ENCODE measurements around the gene OR51E1. TPM values are rescaled to one million over a fixed set of nuclear protein-coding genes. Genes with fewer than 3 reads are reported as not detected.

OR51E1 gene
- total RNA-seq, 1 donor from 2014 or later: 0.14 TPM

DNA sequence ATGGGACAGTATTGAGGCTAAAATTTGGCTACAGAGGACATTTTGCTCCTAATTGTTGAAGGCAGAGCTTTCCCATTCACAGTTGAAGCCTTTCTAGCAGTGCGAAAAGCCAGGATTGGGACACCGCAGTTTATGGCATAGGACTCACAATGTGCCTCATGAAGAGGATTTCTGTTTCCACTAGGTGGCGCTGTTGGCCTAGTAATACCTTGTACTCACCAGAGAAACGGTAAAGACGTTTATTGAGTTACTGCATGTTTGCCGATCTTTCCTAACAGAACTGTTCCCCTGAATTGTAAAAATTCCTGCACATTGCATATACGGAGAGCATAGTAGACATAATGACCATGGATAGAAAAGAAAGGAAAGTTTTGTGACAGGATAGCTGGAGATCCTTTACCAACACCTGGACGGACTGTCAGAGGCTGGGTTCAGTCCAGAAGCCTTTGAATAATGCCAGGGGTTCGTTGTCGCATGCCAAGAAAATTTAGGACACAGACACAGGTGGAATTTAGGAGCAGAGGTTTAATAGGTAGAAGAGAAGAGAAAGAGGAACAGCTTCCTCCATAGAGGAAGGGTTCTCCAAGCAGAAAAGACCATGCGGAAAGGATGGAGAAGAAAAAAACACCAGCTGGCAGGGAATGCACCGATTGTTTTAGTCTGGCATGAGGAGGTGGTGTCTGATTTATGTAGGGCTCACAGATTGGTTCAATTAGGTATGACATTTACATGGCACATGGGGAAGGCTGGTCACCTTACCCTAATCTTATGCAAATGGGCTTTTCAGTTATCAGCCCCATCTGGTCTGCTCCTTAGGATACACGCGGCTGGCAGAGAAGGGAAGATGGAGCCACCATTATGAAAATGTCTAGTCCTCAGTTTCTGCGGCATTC is 17.3 kb upstream of the OR51E1 start:
- Mint-ChIP-seq H3K36me3 (ENCODE audit: insufficient read depth) (no peaks in the 10 kb centered on the region), H3K4me1 (ENCODE audit: low read depth) (peaks cover 3% of the 10 kb centered on the region), H3K27me3 (peaks cover 5% of the 10 kb centered on the region), H3K4me3 (ENCODE audit: low read depth) (no peak overlapping the region), H3K27ac (no peak overlapping the region), H3K9me3 (ENCODE audit: low read depth) (no peaks in the 10 kb centered on the region)
- DNase-seq (ENCODE audit: low spot score, unreplicated experiment): peak; percentile 68
- TF ChIP-seq, protein P1, sequence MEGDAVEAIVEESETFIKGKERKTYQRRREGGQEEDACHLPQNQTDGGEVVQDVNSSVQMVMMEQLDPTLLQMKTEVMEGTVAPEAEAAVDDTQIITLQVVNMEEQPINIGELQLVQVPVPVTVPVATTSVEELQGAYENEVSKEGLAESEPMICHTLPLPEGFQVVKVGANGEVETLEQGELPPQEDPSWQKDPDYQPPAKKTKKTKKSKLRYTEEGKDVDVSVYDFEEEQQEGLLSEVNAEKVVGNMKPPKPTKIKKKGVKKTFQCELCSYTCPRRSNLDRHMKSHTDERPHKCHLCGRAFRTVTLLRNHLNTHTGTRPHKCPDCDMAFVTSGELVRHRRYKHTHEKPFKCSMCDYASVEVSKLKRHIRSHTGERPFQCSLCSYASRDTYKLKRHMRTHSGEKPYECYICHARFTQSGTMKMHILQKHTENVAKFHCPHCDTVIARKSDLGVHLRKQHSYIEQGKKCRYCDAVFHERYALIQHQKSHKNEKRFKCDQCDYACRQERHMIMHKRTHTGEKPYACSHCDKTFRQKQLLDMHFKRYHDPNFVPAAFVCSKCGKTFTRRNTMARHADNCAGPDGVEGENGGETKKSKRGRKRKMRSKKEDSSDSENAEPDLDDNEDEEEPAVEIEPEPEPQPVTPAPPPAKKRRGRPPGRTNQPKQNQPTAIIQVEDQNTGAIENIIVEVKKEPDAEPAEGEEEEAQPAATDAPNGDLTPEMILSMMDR (IDR thresholded peaks at IDR 0.05; ENCODE audit: unreplicated experiment): peak; percentile 81

DNA sequence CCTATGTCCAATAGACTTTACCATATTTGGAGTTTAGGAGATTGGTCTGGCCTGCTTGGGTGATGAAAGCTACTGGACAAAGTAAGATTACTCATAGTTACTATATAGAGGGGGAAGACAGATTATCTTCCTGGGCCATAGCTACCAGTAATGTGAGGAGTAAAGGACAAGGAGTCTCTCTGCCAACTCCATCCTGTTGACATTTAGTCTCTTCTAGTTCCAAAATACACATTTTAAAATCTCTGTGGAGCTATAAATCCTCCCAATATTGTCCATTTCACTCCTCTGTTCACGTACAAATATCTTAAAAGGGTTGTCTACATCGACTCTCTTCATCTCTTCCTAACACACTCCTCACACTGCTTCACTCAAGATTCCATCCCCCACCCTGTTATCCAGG is 7.6 kb upstream of the OR51E1 start:
- Mint-ChIP-seq H3K27me3 (peaks cover 4% of the 10 kb centered on the region), H3K36me3 (ENCODE audit: insufficient read depth) (no peaks in the 10 kb centered on the region), H3K4me3 (ENCODE audit: low read depth) (no peak overlapping the region), H3K27ac (no peak overlapping the region), H3K4me1 (ENCODE audit: low read depth) (no peaks in the 10 kb centered on the region), H3K9me3 (ENCODE audit: low read depth) (no peaks in the 10 kb centered on the region)
- no peak for DNase-seq (ENCODE audit: low spot score, unreplicated experiment)
- TF ChIP-seq, protein P1 (IDR thresholded peaks at IDR 0.05; ENCODE audit: unreplicated experiment): no peak

DNA sequence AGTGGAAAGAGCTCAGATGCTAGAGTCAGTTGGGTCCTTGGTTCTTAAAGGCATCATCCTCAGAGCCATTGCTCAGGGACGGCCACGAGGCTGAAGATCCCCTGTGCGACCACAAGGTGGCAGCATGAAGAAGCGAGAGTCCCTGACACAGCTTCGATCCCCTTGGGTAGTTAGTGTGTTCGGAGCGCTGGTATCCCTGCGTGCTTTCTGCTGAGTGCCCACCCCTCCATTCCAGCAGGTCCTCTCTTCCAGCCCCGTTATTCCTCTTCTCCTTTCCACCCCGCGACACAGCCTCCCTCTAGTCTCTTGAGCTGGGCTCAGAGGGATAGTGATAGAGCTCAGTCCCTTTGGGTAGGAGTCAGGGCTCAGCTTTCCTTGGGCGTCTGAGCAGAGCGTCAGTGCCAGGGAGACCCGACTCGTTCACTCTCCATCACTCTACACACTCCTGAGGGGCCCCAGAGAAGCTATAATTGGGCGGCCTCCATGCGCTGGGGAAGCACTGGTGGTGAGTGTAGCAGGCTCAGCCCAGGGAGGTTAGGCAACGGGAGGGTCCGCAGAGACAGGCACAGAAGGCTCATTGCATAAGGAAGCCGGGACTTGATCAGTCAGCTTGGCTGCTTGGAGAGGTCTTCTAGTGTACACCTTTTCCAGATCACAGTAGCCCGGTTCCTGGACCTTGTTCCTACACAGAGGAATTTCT is 6.7 kb upstream of the OR51E1 start, which contains the start of gene OR51D1:
Gene OR51D1 (plus strand): TSS at position 516 of the 700 bp plus-strand sequence. CDS start 2,314 bp downstream, outside the sequence.
- peak; percentile 67 for DNase-seq (ENCODE audit: low spot score, unreplicated experiment)
- Mint-ChIP-seq H3K4me3 (ENCODE audit: low read depth) (no peak within 1 kb of the TSS), H3K27me3 (peaks cover 4% of the 10 kb centered on the region), H3K27ac (no peak within 1 kb of the TSS), H3K4me1 (ENCODE audit: low read depth) (no peaks in the 10 kb centered on the region), H3K36me3 (ENCODE audit: insufficient read depth) (no peaks in the 10 kb centered on the region), H3K9me3 (ENCODE audit: low read depth) (no peaks in the 10 kb centered on the region)
- TF ChIP-seq, protein P1 (IDR thresholded peaks at IDR 0.05; ENCODE audit: unreplicated experiment): peak; percentile 90

DNA sequence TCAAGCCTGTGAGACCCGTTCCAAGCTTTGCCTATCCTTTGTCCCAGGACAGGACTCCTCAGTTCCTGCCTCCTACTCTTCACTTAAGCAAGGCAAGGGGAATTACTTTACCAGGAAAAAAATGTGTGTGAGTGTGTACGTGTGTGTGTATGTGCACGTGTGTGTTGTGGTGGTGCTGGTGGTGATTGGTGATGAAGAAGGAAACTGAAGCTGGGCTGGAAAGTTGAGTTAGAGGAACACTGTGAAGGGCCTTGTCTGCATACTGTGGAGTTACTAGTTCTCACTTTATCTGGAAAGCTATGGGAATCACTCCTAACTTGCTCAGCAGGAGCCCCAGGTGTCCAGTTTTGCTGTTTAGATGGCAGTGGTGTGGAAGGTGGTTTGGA is 6.1 kb upstream of the OR51E1 start:
- Mint-ChIP-seq H3K27ac (no peak overlapping the region), H3K9me3 (ENCODE audit: low read depth) (no peaks in the 10 kb centered on the region), H3K36me3 (ENCODE audit: insufficient read depth) (no peaks in the 10 kb centered on the region), H3K27me3 (peaks cover 4% of the 10 kb centered on the region), H3K4me1 (ENCODE audit: low read depth) (no peaks in the 10 kb centered on the region), H3K4me3 (ENCODE audit: low read depth) (no peak overlapping the region)
- DNase-seq (ENCODE audit: low spot score, unreplicated experiment): no peak
- TF ChIP-seq, protein P1 (IDR thresholded peaks at IDR 0.05; ENCODE audit: unreplicated experiment): no peak

DNA sequence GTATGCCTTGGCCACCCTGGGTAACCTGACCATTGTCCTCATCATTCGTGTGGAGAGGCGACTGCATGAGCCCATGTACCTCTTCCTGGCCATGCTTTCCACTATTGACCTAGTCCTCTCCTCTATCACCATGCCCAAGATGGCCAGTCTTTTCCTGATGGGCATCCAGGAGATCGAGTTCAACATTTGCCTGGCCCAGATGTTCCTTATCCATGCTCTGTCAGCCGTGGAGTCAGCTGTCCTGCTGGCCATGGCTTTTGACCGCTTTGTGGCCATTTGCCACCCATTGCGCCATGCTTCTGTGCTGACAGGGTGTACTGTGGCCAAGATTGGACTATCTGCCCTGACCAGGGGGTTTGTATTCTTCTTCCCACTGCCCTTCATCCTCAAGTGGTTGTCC is 3.9 kb upstream of the OR51E1 start:
- Mint-ChIP-seq H3K4me3 (ENCODE audit: low read depth) (no peak overlapping the region), H3K27ac (no peak overlapping the region), H3K9me3 (ENCODE audit: low read depth) (no peaks in the 10 kb centered on the region), H3K27me3 (peaks cover 9% of the 10 kb centered on the region), H3K36me3 (ENCODE audit: insufficient read depth) (no peaks in the 10 kb centered on the region), H3K4me1 (ENCODE audit: low read depth) (peaks cover under 1% of the 10 kb centered on the region)
- TF ChIP-seq, protein P1 (IDR thresholded peaks at IDR 0.05; ENCODE audit: unreplicated experiment): no peak
- DNase-seq (ENCODE audit: low spot score, unreplicated experiment): no peak

All from progenitor cell of endocrine pancreas (in vitro differentiated cells).